GM19023 (cell line): ENCODE results near the gene PDE6B.
A peak's percentile ranks its signal among the peaks of the same experiment; 100 is the strongest.
"Not testable (repeated sequence)": the region's sequence is repeated elsewhere in the genome, so short reads cannot be mapped to it uniquely, and the experiment has no call there.

Source experiments
- ATAC-seq: cut with Tn5 transposase; IDR thresholded peaks from one replicate; pipeline ENCODE4 v1.9.1; 2021; ENCODE audit warnings: mild to moderate bottlenecking, moderate library complexity; ENCODE audit not compliant: unreplicated experiment

The PDE6B gene

DNA sequence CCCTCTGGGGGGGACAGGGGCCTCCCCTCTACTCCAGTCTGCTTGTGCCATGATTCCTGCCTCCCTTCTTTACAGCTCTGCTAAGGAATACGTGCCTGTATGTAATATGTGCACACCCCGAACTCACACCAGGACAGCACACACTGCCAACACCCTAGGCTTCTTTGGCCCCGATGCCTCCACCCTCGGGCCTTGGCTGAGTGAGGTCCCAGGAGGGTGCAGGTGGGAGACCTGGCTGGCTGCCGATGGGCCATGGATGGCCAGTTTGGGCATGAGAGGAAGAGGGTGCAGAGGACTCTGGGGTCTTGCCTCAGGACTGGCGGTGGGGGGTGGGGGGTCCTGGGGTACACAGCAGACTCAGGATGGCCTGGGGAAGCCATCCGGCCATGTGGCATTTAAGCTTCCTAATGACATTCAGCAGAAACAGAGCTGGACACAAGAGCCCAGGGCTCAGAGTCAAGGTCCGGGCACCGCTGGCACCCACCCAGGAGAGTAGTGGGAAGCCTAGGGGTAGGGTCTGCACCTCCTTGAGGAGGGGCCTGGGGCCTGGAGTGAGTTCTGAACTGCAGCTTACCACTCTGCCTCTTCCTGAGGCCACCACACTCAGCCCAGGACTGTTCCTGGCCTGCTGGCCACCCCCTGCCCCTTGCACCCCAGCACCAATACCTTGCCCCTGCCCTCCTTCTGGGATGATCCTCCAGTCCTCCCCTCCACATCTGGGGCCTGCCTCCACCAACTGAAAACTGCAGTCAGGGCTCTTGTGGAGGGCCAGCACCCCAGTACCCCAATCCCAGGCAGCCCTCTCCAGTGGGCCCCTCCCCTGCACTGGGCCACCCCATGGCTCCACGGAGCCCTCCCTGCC, 78.2 kb downstream of the PDE6B start:
- no peak for ATAC-seq

- ATAC-seq = no peak
Observed at GRCh38 chr4:704198-704891, 79.0 kb downstream of the PDE6B start.

- no peak for ATAC-seq
Observed at GRCh38 chr4:704971-705277, 79.6 kb downstream of the PDE6B start.

- peak; percentile 92 for ATAC-seq
Observed at GRCh38 chr4:705278-706082, 80.1 kb downstream of the PDE6B start, which contains the start of gene PCGF3. TSS of gene PCGF3 (plus strand) at chr4:705832. CDS start at chr4:733681, 27,849 bp downstream.

DNA sequence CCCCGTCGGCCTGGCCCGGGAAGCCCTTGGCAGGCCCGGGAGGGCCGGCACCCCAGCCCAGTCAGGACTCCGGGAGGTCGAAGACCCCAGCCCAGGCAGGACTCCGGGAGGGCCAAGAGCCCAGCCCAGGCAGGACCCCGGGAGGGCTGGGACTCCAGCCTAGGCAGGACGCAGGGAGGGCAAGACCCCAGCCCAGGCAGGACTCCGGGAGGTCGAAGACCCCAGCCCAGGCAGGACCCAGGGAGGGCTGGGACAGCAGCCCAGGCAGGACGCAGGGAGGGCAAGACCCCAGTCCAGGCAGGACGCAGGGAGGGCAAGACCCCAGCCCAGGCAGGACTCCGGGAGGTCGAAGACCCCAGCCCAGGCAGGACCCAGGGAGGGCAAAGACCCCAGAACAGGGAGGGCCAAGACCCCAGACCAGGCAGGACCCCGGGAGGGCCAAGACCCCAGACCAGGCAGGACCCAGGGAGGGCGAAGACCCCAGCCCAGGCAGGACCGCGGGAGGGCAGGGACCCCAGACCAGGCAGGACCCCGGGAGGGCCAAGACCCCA, 80.8 kb downstream of the PDE6B start:
- not testable (repeated sequence) for ATAC-seq

DNA sequence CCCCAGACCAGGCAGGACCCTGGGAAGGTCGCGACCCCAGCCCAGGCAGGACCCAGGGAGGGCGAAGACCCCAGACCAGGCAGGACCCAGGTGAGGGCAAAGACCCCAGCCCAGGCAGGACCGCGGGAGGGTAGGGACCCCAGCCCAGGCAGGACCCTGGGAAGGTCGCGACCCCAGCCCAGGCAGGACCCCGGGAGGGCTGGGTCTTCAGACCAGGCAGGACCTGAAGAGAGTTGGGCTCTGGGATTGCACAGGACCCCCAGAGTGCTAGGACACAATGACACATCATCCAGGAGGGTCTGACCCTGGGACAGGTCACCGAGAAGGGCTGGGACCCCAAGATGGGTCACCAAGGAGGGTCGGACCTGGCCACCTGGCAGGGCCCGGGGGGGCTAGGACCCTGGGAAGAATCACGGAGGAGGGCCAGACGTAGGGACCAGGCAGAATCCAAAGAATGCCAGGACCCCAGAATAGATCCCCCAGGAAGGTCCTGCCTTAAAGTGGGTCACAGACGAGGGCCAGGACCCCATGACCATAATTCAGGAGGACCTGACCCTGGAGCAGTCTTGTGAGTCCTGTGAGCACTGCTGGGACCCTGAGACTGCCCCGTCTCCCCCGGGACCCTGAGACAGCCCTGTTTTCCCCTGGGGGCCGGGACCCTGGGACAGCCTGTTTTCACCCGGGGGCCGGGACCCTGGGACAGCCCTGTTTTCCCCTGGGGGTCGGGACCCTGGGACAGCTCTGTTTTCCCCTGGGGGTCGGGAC, 81.6 kb downstream of the PDE6B start:
- no peak for ATAC-seq

DNA sequence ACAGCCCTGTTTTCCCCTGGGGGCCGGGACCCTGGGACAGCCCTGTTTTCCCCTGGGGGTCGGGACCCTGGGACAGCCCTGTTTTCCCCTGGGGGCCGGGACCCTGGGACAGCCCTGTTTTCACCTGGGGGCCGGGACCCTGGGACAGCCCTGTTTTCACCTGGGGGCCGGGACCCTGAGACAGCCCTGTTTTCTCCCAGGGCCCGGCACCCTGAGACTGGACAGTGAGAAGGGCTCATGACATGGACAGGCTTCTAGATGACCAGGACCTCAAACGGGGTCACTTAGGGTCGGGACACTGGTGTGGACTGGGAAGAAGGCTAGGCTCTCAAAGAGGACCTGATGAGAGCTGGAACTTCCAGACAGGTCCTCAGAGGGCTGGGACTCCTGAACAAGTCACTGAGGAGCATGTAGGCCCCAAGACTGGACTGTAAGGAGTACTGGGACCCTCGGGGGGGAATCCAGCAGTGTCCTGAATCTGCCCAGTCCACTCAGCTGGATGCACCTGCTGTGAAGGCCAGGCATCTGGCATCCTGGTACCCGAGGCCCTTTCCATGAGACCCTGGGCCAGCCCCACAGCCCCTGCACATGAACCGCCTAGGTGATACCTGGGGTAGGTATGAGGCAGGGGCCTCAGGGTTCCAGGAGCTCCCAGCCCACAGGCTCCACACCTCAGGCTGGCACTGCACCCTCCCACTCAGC, 82.7 kb downstream of the PDE6B start:
- no peak for ATAC-seq

GRCh38 chr4:708631-708933, 83.2 kb downstream of the PDE6B start:
- no peak for ATAC-seq

DNA sequence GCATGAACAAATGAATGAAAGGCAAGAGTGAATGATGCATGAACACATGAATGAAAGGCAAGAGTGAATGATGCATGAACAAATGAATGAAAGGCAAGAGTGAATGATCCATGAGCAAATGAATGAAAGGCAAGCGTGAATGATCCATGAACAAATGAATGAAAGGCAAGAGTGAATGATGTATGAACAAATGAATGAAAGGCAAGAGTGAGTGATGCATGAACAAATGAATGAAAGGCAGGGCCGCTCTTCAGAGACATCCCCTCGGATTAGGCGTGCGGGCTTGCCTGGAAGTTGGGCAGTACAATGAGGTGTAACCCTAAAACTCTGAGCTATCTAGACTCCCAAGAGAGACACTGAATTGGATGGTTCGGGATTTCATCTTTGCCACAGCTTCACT, 84.0 kb downstream of the PDE6B start:
- ATAC-seq = no peak

- no peak for ATAC-seq
Observed at GRCh38 chr4:710116-710515, 84.7 kb downstream of the PDE6B start.

- no peak for ATAC-seq
Observed at GRCh38 chr4:710916-711315, 85.5 kb downstream of the PDE6B start.

- ATAC-seq = no peak
Observed at GRCh38 chr4:712093-712492, 86.7 kb downstream of the PDE6B start.

DNA sequence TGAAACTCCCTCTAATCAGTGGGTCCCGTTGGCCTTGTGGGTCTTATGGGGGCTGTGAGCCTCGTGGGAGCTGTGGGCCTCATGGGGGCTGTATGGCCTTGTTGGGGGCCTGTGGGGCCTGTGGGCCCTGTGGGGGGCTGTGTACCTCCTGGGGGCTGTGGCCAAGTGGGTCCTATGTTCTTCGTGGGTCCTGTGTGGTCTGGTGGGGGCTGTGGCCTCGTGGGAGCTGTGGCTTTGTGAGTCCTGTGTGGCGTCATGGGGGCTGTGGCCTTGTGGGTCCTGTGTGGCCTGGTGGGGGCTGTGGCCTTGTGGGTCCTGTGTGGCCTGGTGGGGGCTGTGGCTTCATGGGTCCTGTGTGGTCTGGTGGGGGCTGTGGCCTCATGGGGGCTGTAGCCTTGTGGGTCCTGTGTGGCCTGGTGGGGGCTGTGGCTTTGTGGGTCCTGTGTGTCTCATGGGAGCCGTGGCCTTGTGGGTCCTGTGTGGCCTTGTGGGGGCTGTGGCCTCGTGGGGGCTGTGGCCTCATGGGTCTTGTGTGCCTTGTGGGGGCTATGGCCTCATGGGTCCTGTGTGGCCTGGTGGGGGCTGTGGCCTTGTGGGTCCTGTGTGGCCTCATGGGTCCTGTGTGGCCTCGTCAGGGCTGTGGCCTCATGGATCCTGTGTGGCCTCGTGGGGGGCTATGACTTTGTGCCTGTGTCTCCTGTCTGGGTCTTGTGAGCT, 87.7 kb downstream of the PDE6B start:
- no peak for ATAC-seq

GRCh38 chr4:714087-714486, 88.7 kb downstream of the PDE6B start:
- ATAC-seq = no peak

DNA sequence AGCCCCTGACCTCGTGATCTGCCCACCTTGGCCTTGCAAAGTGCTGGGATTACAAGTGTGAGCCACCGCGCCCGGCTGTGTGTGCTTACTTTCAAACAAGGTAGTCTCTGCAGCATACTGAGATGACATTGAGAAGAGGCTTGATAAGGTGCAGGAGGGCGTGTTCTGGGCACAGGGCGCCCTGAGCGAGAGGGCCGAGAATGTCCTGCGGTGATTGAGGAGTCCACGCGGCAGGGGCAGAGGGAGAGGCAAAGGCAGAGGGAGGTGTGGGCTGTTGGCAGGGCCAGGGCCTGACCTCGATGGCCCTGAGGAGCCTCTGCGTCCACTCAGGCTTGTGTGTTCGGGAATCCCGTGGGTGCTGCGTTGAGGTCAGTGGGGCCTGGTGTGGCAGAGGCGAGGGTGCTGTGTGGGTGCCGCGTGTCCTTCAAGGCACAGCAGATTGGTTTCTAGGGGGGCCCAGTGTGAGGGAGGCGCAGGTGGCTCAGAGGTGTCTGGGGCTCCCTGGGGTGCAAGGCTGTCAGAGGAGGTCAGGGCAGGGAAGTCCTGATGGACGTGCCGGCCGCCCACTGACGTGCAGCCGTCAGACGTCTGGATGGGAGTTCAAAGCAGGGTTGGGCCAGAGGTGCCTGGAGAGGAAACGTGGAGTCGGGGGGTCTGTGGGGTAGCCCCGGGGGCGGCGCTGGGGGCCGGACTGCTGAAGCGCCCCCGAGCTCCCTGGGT, 92.4 kb downstream of the PDE6B start:
- no peak for ATAC-seq

DNA sequence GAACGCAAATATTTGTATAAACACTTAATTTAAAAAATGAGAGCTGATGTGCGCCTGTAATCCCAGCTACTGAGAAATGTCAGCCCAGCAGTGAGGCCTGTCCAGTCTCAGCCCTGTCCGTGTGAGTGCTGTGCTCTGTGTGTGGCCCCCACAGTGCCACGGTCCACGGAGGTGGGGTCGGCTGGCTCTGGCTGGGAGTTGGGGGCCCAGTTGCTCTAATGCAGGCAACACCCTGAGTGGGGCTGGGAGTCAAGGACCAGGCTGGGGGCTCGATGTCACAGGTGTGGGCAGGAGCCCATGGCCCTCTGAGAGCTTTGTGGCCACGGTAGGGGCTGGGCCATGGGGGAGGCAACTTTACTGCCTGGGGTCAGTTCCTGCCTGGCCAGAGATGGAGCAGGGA, 93.1 kb downstream of the PDE6B start:
- no peak for ATAC-seq
